ENCODE results near the gene CATSPERB.

Gene CATSPERB

GRCh38 chr14:91708795-91709194 lies 23.1 kb downstream of the CATSPERB start:
- no CpG with 5 or more reads among the region's 3 CpGs for WGBS (ENCODE audit: extremely low coverage, insufficient coverage, insufficient read length)
- H4K12ac ChIP-seq (ENCODE audit: low read depth, low read length): no peak overlapping the region

GRCh38 chr14:91706996-91707395 lies 24.9 kb downstream of the CATSPERB start:
- H3K9ac ChIP-seq (ENCODE audit: low read length): no peak overlapping the region
- H3K4me1 ChIP-seq (ENCODE audit: control insufficient read depth in 1 of 2, insufficient read depth in 2 of 2, low read length in 2 of 2): no peaks in the 10 kb centered on the region
- H2BK5ac ChIP-seq (ENCODE audit: low read depth, low read length, poor library complexity): no peak overlapping the region
- H2BK120ac ChIP-seq (ENCODE audit: insufficient read depth, low read length, poor library complexity): no peak overlapping the region
- no peak overlapping the region for H2BK12ac ChIP-seq (ENCODE audit: low read length)
- H3K14ac ChIP-seq (ENCODE audit: low read length): no peak overlapping the region
- no peak overlapping the region for H3K18ac ChIP-seq (ENCODE audit: low read length)
- H3K4me3 ChIP-seq (ENCODE audit: low read depth, low read length): no peak overlapping the region
- H3K4me2 ChIP-seq (ENCODE audit: low read length): no peak overlapping the region
- H3K23ac ChIP-seq (ENCODE audit: low read length): no peak overlapping the region
- H4K12ac ChIP-seq (ENCODE audit: low read depth, low read length): no peak overlapping the region
- no peaks in the 10 kb centered on the region for H3K79me1 ChIP-seq (ENCODE audit: low read length)
- H3K27me3 ChIP-seq (ENCODE audit: insufficient read depth, low read length): no peaks in the 10 kb centered on the region
- DNase-seq: no peak
- peaks cover 3% of the 10 kb centered on the region for H3K9me3 ChIP-seq (ENCODE audit: insufficient read depth, low read depth, low read length)
- no peaks in the 10 kb centered on the region for H3K79me2 ChIP-seq (ENCODE audit: control insufficient read depth, insufficient read depth, low read length, poor library complexity)
- no peak overlapping the region for H3K4ac ChIP-seq (ENCODE audit: low read depth, low read length)
- no peaks in the 10 kb centered on the region for H3K36me3 ChIP-seq (ENCODE audit: control insufficient read depth in 1 of 2, insufficient read depth in 2 of 2, low read length in 2 of 2)
- H3K27ac ChIP-seq (ENCODE audit: low read depth, low read length): no peak overlapping the region
- no peak overlapping the region for H4K8ac ChIP-seq (ENCODE audit: low read depth, low read length)
- no peak overlapping the region for H2AK5ac ChIP-seq (ENCODE audit: low read length)
- H4K91ac ChIP-seq (ENCODE audit: low read depth, low read length): no peak overlapping the region
- H2AFZ ChIP-seq (ENCODE audit: insufficient read depth, low read length, poor library complexity): no peak overlapping the region

More at GRCh38 chr14:91708795-91709194, 23.1 kb downstream of the CATSPERB start:
- H3K79me1 ChIP-seq (ENCODE audit: low read length): no peaks in the 10 kb centered on the region
- H3K4me2 ChIP-seq (ENCODE audit: low read length): no peak overlapping the region
- H2AFZ ChIP-seq (ENCODE audit: insufficient read depth, low read length, poor library complexity): no peak overlapping the region
- H3K18ac ChIP-seq (ENCODE audit: low read length): no peak overlapping the region
- no peaks in the 10 kb centered on the region for H3K79me2 ChIP-seq (ENCODE audit: control insufficient read depth, insufficient read depth, low read length, poor library complexity)
- H3K27me3 ChIP-seq (ENCODE audit: insufficient read depth, low read length): no peaks in the 10 kb centered on the region
- H2BK120ac ChIP-seq (ENCODE audit: insufficient read depth, low read length, poor library complexity): no peak overlapping the region
- peak overlapping the region; percentile 10 for H3K9ac ChIP-seq (ENCODE audit: low read length)
- no peaks in the 10 kb centered on the region for H3K4me1 ChIP-seq (ENCODE audit: control insufficient read depth in 1 of 2, insufficient read depth in 2 of 2, low read length in 2 of 2)
- peaks cover 3% of the 10 kb centered on the region for H3K9me3 ChIP-seq (ENCODE audit: insufficient read depth, low read depth, low read length)
- H3K4ac ChIP-seq (ENCODE audit: low read depth, low read length): no peak overlapping the region
- H4K8ac ChIP-seq (ENCODE audit: low read depth, low read length): no peak overlapping the region
- H3K4me3 ChIP-seq (ENCODE audit: low read depth, low read length): peak overlapping the region; percentile 10
- H3K14ac ChIP-seq (ENCODE audit: low read length): no peak overlapping the region
- DNase-seq: no peak
- H3K23ac ChIP-seq (ENCODE audit: low read length): no peak overlapping the region
- no peak overlapping the region for H2BK5ac ChIP-seq (ENCODE audit: low read depth, low read length, poor library complexity)
- no peak overlapping the region for H2BK12ac ChIP-seq (ENCODE audit: low read length)
- H4K91ac ChIP-seq (ENCODE audit: low read depth, low read length): no peak overlapping the region
- H2AK5ac ChIP-seq (ENCODE audit: low read length): no peak overlapping the region
- H3K36me3 ChIP-seq (ENCODE audit: control insufficient read depth in 1 of 2, insufficient read depth in 2 of 2, low read length in 2 of 2): no peaks in the 10 kb centered on the region
- H3K27ac ChIP-seq (ENCODE audit: low read depth, low read length): no peak overlapping the region

GRCh38 chr14:91694643-91695042 lies 37.2 kb downstream of the CATSPERB start:
- Histone ChIP-seq H3K79me2 (ENCODE audit: control insufficient read depth, insufficient read depth, low read length, poor library complexity) (no peaks in the 10 kb centered on the region), H3K4me3 (ENCODE audit: low read depth, low read length) (no peak overlapping the region), H4K91ac (ENCODE audit: low read depth, low read length) (no peak overlapping the region), H3K23ac (ENCODE audit: low read length) (no peak overlapping the region), H2BK5ac (ENCODE audit: low read depth, low read length, poor library complexity) (no peak overlapping the region), H3K27me3 (ENCODE audit: insufficient read depth, low read length) (no peaks in the 10 kb centered on the region), H4K12ac (ENCODE audit: low read depth, low read length) (no peak overlapping the region), H3K4me1 (ENCODE audit: control insufficient read depth in 1 of 2, insufficient read depth in 2 of 2, low read length in 2 of 2) (no peaks in the 10 kb centered on the region), H4K8ac (ENCODE audit: low read depth, low read length) (no peak overlapping the region), H2AK5ac (ENCODE audit: low read length) (no peak overlapping the region), H3K79me1 (ENCODE audit: low read length) (no peaks in the 10 kb centered on the region), H2BK12ac (ENCODE audit: low read length) (no peak overlapping the region), H3K14ac (ENCODE audit: low read length) (no peak overlapping the region), H3K36me3 (ENCODE audit: control insufficient read depth in 1 of 2, insufficient read depth in 2 of 2, low read length in 2 of 2) (no peaks in the 10 kb centered on the region), H3K4me2 (ENCODE audit: low read length) (no peak overlapping the region), H2AFZ (ENCODE audit: insufficient read depth, low read length, poor library complexity) (no peak overlapping the region), H3K4ac (ENCODE audit: low read depth, low read length) (no peak overlapping the region), H3K27ac (ENCODE audit: low read depth, low read length) (no peak overlapping the region), H3K9me3 (ENCODE audit: insufficient read depth, low read depth, low read length) (peaks cover 2% of the 10 kb centered on the region), H3K9ac (ENCODE audit: low read length) (no peak overlapping the region), H3K18ac (ENCODE audit: low read length) (no peak overlapping the region), H2BK120ac (ENCODE audit: insufficient read depth, low read length, poor library complexity) (no peak overlapping the region)
- DNase-seq: no peak
- WGBS (ENCODE audit: extremely low coverage, insufficient coverage, insufficient read length): no CpG with 5 or more reads among the region's 2 CpGs

- H4K8ac ChIP-seq (ENCODE audit: low read depth, low read length): no peak overlapping the region
- no peak overlapping the region for H3K4me2 ChIP-seq (ENCODE audit: low read length)
- H3K4me3 ChIP-seq (ENCODE audit: low read depth, low read length): no peak overlapping the region
- no peaks in the 10 kb centered on the region for H3K36me3 ChIP-seq (ENCODE audit: control insufficient read depth in 1 of 2, insufficient read depth in 2 of 2, low read length in 2 of 2)
- H3K9me3 ChIP-seq (ENCODE audit: insufficient read depth, low read depth, low read length): peaks cover 2% of the 10 kb centered on the region
- H2AFZ ChIP-seq (ENCODE audit: insufficient read depth, low read length, poor library complexity): no peak overlapping the region
- no peaks in the 10 kb centered on the region for H3K79me1 ChIP-seq (ENCODE audit: low read length)
- H4K91ac ChIP-seq (ENCODE audit: low read depth, low read length): no peak overlapping the region
- H3K4ac ChIP-seq (ENCODE audit: low read depth, low read length): no peak overlapping the region
- H3K27ac ChIP-seq (ENCODE audit: low read depth, low read length): no peak overlapping the region
- no peak overlapping the region for H4K12ac ChIP-seq (ENCODE audit: low read depth, low read length)
- no peaks in the 10 kb centered on the region for H3K27me3 ChIP-seq (ENCODE audit: insufficient read depth, low read length)
- H3K14ac ChIP-seq (ENCODE audit: low read length): no peak overlapping the region
- H3K23ac ChIP-seq (ENCODE audit: low read length): no peak overlapping the region
- no peaks in the 10 kb centered on the region for H3K4me1 ChIP-seq (ENCODE audit: control insufficient read depth in 1 of 2, insufficient read depth in 2 of 2, low read length in 2 of 2)
- DNase-seq: peak in 1 of 2 donors; percentile 20
- H2BK5ac ChIP-seq (ENCODE audit: low read depth, low read length, poor library complexity): no peak overlapping the region
- H2BK120ac ChIP-seq (ENCODE audit: insufficient read depth, low read length, poor library complexity): no peak overlapping the region
- no CpG with 5 or more reads among the region's 1 CpG for WGBS (ENCODE audit: extremely low coverage, insufficient coverage, insufficient read length)
- no peak overlapping the region for H3K9ac ChIP-seq (ENCODE audit: low read length)
- H3K18ac ChIP-seq (ENCODE audit: low read length): no peak overlapping the region
- H2AK5ac ChIP-seq (ENCODE audit: low read length): no peak overlapping the region
- no peaks in the 10 kb centered on the region for H3K79me2 ChIP-seq (ENCODE audit: control insufficient read depth, insufficient read depth, low read length, poor library complexity)
- no peak overlapping the region for H2BK12ac ChIP-seq (ENCODE audit: low read length)
These were observed 38.5 kb downstream of the CATSPERB start for GRCh38 chr14:91693346-91693745.
